Measurements from ENCODE around the gene PARP4. TPM values are rescaled to one million over a fixed set of nuclear protein-coding genes. Genes with fewer than 3 reads are reported as not detected.
"Not testable (repeated sequence)": the region's sequence is repeated elsewhere in the genome, so short reads cannot be mapped to it uniquely, and the experiment has no call there.

Gene PARP4
- total RNA-seq, 1 donor from 2014 or later: 69.3 TPM

DNA sequence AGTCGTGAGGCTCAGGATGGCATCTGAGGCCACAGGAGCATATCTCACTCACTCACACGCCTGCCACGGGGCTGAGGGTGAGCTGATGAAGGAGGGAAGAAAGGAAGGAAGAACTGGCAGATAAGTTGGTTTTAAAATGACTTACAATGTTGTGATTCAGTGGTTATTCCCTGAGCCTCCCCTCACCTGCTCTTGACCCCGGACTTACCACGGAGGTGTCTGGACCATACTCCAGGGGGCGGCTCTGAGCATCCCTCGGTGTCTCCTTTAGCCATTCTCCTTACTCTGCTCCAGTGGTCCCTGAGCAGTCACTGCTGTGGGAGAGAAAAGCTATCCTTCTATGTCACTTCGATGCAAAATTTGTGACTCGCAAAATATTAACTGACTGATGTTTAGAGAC lies 141.3 kb downstream of the PARP4 start:
- intact Hi-C loops (cut with micrococcal nuclease): not testable (repeated sequence)

Other genes with a start within 250 kb of the PARP4 start
- not detected in 2 replicates for gene C1QTNF9, start 203.2 kb downstream of the PARP4 start, total RNA-seq
- gene ATP12A, start 167.6 kb upstream of the PARP4 start, total RNA-seq: 0.86 and 0.89 TPM in 2 replicates

All from T-helper 2 cell treated with Interferon-gamma antibody and Interleukin-4, amounts not matched to agents 100 ng/mL and 5 ng/mL, for 36 hours (primary cell).